ENCODE data around the gene GGACT. TPM values are rescaled to one million over a fixed set of nuclear protein-coding genes. Genes with fewer than 3 reads are reported as not detected.
A peak's percentile ranks its signal among the peaks of the same experiment; 100 is the strongest.

GGACT gene
- total RNA-seq, 1 donor from 2014 or later, result 1.4 TPM

GRCh38 chr13:100560498-100561157 lies 28.0 kb downstream of the GGACT start:
- DNase-seq, result no peak
- intact Hi-C loops (cut with micrococcal nuclease), result no loop called here
- peak; percentile 60 for ATAC-seq

GRCh38 chr13:100559886-100560285 lies 28.7 kb downstream of the GGACT start:
- intact Hi-C loops (cut with micrococcal nuclease), result no loop called here
- ATAC-seq, result no peak
- no peak for DNase-seq

- ATAC-seq (no peak), DNase-seq (no peak)
- intact Hi-C loops (cut with micrococcal nuclease), result no loop called here
Measured at GRCh38 chr13:100552755-100553154, 35.8 kb downstream of the GGACT start.

- intact Hi-C loops (cut with micrococcal nuclease), result no loop called here
- DNase-seq (no peak), ATAC-seq (no peak)
Measured at GRCh38 chr13:100549316-100549715, 39.3 kb downstream of the GGACT start.

- no peak for ATAC-seq
- no peak for DNase-seq
- intact Hi-C loops (cut with micrococcal nuclease), result no loop called here
Measured at GRCh38 chr13:100547791-100548201, 40.8 kb downstream of the GGACT start.

- intact Hi-C loops (cut with micrococcal nuclease), result no loop called here
- no peak for ATAC-seq
- DNase-seq, result no peak
Measured at GRCh38 chr13:100546713-100547405, 41.7 kb downstream of the GGACT start.

GRCh38 chr13:100545684-100546061 lies 42.9 kb downstream of the GGACT start:
- no peak for ATAC-seq
- no peak for DNase-seq
- intact Hi-C loops (cut with micrococcal nuclease), result no loop called here

- DNase-seq, result peak; percentile 70
- intact Hi-C loops (cut with micrococcal nuclease), result no loop called here
- peak; percentile 78 for ATAC-seq
Measured at GRCh38 chr13:100544866-100545683, 43.5 kb downstream of the GGACT start.

GRCh38 chr13:100543872-100544602 lies 44.6 kb downstream of the GGACT start:
- DNase-seq (no peak), ATAC-seq (peak; percentile 25)
- intact Hi-C loops (cut with micrococcal nuclease), result no loop called here

GRCh38 chr13:100542826-100543156 lies 45.8 kb downstream of the GGACT start:
- intact Hi-C loops (cut with micrococcal nuclease), result no loop called here
- ATAC-seq (no peak), DNase-seq (no peak)

GRCh38 chr13:100541897-100542825 lies 46.4 kb downstream of the GGACT start:
- no peak for ATAC-seq
- intact Hi-C loops (cut with micrococcal nuclease), result no loop called here
- DNase-seq, result no peak

- no peak for ATAC-seq
- DNase-seq, result no peak
- intact Hi-C loops (cut with micrococcal nuclease), result no loop called here
Measured at GRCh38 chr13:100540621-100541020, 48.0 kb downstream of the GGACT start.

- ATAC-seq, result no peak
- intact Hi-C loops (cut with micrococcal nuclease), result no loop called here
- no peak for DNase-seq
Measured at GRCh38 chr13:100537951-100538462, 50.6 kb downstream of the GGACT start.

- DNase-seq, result no peak
- ATAC-seq, result no peak
- intact Hi-C loops (cut with micrococcal nuclease), result no loop called here
Measured at GRCh38 chr13:100537486-100537885, 51.1 kb downstream of the GGACT start.

GRCh38 chr13:100536643-100537180 lies 51.9 kb downstream of the GGACT start:
- no peak for ATAC-seq
- no peak for DNase-seq
- intact Hi-C loops (cut with micrococcal nuclease), result no loop called here

GRCh38 chr13:100535426-100536135 lies 53.0 kb downstream of the GGACT start:
- no peak for DNase-seq
- intact Hi-C loops (cut with micrococcal nuclease), result no loop called here
- ATAC-seq, result peak; percentile 51

- DNase-seq (no peak), ATAC-seq (no peak)
- intact Hi-C loops (cut with micrococcal nuclease), result no loop called here
Measured at GRCh38 chr13:100534911-100535310, 53.7 kb downstream of the GGACT start.

Measured in left ventricle myocardium superior (tissue), 1 donor.